HG02798 (cell line): ENCODE results near the gene ITGA3.

ENCODE experiments used
- ATAC-seq: cut with Tn5 transposase; IDR thresholded peaks from one replicate; pipeline ENCODE4 v1.9.1; 2021; ENCODE audit warnings: mild to moderate bottlenecking; ENCODE audit not compliant: unreplicated experiment, poor library complexity

ITGA3 gene

DNA sequence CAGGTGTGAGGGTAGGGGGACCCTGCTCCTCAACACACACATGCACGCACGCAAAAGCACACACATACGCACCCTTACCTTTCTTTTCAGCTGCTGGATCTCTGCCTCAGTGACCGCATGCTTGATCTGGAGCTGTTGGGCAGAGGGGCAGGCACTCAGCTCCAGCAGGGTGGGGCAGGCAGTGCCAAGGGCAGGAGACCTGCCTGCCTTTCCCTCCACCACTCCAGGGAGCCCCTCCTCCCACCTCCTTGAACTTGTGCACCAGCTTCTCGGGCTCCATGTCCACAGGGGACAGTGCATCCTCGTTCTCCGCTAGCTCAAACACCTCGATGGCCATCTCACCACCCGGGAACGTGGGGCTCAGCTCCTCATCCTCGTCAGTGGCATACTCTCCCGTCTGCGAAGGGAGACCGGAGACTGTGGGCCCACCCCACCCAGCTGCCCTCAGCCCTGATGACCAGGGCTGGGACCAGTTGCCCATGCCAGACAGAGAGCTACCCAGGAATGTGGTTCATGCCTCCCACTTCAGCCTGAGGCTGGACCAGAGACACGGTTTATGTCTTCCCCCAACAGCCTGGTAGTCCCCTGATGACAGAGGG is 83.4 kb downstream of the ITGA3 start:
- no peak for ATAC-seq
